ENCODE results near the gene EDNRA.

DNA sequence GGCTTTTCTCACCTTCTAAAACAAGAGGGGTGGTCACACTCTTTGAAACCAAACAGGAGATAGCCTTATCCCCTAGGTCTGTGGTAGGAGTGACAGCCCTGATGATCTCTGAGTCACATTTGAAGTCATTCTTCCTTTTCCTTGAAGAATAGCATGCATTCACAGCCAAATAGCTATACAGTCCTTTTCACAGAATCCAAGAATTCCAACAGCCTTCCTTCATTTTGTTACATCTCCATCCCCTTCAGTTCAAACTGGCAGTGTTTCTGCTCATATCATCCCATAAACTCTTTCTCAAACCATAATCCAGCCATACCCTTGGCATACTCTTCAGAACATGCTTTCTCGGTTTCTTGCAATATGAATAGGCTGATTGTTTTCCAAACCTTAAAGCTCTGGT, 103.0 kb downstream of the EDNRA start:
- TF ChIP-seq, protein P1, sequence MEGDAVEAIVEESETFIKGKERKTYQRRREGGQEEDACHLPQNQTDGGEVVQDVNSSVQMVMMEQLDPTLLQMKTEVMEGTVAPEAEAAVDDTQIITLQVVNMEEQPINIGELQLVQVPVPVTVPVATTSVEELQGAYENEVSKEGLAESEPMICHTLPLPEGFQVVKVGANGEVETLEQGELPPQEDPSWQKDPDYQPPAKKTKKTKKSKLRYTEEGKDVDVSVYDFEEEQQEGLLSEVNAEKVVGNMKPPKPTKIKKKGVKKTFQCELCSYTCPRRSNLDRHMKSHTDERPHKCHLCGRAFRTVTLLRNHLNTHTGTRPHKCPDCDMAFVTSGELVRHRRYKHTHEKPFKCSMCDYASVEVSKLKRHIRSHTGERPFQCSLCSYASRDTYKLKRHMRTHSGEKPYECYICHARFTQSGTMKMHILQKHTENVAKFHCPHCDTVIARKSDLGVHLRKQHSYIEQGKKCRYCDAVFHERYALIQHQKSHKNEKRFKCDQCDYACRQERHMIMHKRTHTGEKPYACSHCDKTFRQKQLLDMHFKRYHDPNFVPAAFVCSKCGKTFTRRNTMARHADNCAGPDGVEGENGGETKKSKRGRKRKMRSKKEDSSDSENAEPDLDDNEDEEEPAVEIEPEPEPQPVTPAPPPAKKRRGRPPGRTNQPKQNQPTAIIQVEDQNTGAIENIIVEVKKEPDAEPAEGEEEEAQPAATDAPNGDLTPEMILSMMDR (IDR thresholded peaks at IDR 0.05): no peak
- TF ChIP-seq POLR2A (IDR thresholded peaks at IDR 0.05): no peak

Measured in esophagus squamous epithelium (tissue), 4 donors.